Esophagus squamous epithelium (tissue), 5 donors: ENCODE measurements around the gene CLCN7. TPM values are rescaled to one million over a fixed set of nuclear protein-coding genes. Genes with fewer than 3 reads are reported as not detected.

Experiments used
- DNase-seq: peaks from one replicate; lab custom pipeline; 2025; lab: John Stamatoyannopoulos, UW
- H3K27ac ChIP-seq, 4 donors: fragments of 200-600 bp; sonication (generic); one replicate each; pipeline ENCODE4 v1.5.1; 2016 to 2019; ENCODE audit warnings: mild to moderate bottlenecking in 1 of 4
- H3K27me3 ChIP-seq, 4 donors: fragments of 200-600 bp; sonication (generic); 1 replicate in 3 of 4; 2 replicates in 1 of 4; pipeline versions ENCODE4 v1.5.1 to v1.6.0; 2017 to 2021; ENCODE audit warnings: antibody characterized with exemption in 1 of 4
- H3K36me3 ChIP-seq, 3 donors: fragments of 200-600 bp; sonication (generic); one replicate each; pipeline ENCODE4 v1.5.1; 2016 to 2019
- H3K4me1 ChIP-seq, 3 donors: fragments of 200-600 bp; sonication (generic); one replicate each; pipeline ENCODE4 v1.5.1; 2017 to 2019
- H3K4me3 ChIP-seq, 4 donors: fragments of 200-600 bp; sonication (generic); 1 replicate in 3 of 4; 2 replicates in 1 of 4; pipeline ENCODE4 v1.5.1; 2016 to 2019; ENCODE audit warnings: mild to moderate bottlenecking in 2 of 4, moderate library complexity in 1 of 4
- H3K9me3 ChIP-seq, 3 donors: fragments of 200-600 bp; sonication (generic); one replicate each; pipeline ENCODE4 v1.5.1; 2016 to 2019
- POLR2A ChIP-seq, 4 donors: fragments of 450-650 bp; IDR thresholded peaks; one replicate each; pipeline ENCODE4 v1.6.1; 2017; ENCODE audit warnings: antibody characterized with exemption in 4 of 4, mild to moderate bottlenecking in 4 of 4, moderate library complexity in 3 of 4
- WGBS, 2 donors: methylation state at CpG; one replicate each; pipeline ENCODE4 v1.1.5; 2018; 5-methylcytosine and 5-hydroxymethylcytosine counted together
- intact Hi-C: fragments of 100-400 bp; cut with DNase I; formaldehyde crosslinking; loops from one replicate; pipeline ENCODE4 v1.15.0; 2022
- total RNA-seq, 4 donors: library from RNA; depleted of rRNA; stranded (reverse); fragments of >200 nt; gene quantifications; one replicate each; pipeline ENCODE4 v1.1.0, GENCODE V29; 2016
- TF ChIP-seq, protein P1 (sequence below), 6 experiments: fragments of 450-650 bp in 4 of 6; fragments of 200-600 bp in 2 of 6; sonication (generic) in 2 of 6; IDR thresholded peaks; one replicate each; pipeline ENCODE4 v1.5.1; 2016 to 2019; ENCODE audit warnings: antibody characterized with exemption in 6 of 6, mild to moderate bottlenecking in 4 of 6, moderate library complexity in 4 of 6
- donor health status: DM: yes; HTN: yes; CAD: no.

Gene CLCN7
- total RNA-seq, 4 donors from 2014 or later = 21.5 to 41.2 (median 33.6) TPM

DNA sequence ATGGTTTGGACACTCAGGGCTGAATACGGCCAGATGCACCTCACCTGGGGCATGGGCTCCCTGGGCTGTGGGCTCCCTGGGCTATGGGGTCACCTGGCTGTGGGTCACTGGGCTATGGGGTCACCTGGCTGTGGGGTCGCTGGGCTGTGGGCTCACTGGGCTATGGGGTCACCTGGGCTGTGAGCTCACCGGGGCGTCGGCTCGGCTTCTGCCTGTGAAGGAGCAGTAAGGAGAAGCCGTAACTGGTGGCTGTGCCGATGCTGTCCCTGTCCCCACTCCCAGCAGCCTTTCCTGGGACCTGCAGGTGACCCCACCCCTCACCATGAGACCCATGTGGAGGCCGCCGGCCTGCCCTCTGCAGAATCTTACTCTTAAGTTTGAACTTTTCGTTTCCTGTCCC is 45.8 kb downstream of the CLCN7 start:
- H3K27ac ChIP-seq = no peak overlapping the region
- TF ChIP-seq POLR2A (IDR thresholded peaks at IDR 0.05) = no peak
- TF ChIP-seq, protein P1, sequence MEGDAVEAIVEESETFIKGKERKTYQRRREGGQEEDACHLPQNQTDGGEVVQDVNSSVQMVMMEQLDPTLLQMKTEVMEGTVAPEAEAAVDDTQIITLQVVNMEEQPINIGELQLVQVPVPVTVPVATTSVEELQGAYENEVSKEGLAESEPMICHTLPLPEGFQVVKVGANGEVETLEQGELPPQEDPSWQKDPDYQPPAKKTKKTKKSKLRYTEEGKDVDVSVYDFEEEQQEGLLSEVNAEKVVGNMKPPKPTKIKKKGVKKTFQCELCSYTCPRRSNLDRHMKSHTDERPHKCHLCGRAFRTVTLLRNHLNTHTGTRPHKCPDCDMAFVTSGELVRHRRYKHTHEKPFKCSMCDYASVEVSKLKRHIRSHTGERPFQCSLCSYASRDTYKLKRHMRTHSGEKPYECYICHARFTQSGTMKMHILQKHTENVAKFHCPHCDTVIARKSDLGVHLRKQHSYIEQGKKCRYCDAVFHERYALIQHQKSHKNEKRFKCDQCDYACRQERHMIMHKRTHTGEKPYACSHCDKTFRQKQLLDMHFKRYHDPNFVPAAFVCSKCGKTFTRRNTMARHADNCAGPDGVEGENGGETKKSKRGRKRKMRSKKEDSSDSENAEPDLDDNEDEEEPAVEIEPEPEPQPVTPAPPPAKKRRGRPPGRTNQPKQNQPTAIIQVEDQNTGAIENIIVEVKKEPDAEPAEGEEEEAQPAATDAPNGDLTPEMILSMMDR (IDR thresholded peaks at IDR 0.05) = no peak
- no peak overlapping the region for H3K4me3 ChIP-seq
- no peak for DNase-seq
- no peaks in the 10 kb centered on the region for H3K9me3 ChIP-seq
- intact Hi-C loops = no loop called here
- peaks cover 0 to 8% (median 0%) of the 10 kb centered on the region in 3 donors for H3K4me1 ChIP-seq
- H3K27me3 ChIP-seq = peaks cover 0 to 56% (median 0%) of the 10 kb centered on the region in 4 donors
- 73 to 80% methylated on average over 1 to 7 of the region's 11 CpGs for WGBS, 2 donors
- no peaks in the 10 kb centered on the region for H3K36me3 ChIP-seq

DNA sequence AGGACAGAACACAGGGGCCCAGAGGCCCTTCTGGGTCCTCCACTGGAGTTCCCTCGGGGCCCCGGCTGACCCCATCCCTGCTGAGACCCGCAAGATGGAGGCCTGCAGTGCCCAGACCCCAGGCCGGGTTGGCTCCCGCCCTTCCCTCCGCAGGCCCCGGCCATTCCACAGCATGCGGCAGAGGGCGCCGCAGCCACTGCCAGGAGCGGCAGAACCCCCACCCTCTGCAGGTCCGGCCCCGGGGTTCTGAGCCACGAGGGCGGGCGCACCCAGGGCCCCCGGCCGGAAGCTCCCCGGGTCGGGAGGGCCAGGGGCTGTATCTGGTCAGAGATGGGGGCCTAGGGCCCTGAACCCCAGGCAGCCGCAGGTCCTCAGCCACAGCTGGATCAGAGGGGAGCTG is 46.3 kb downstream of the CLCN7 start:
- Histone ChIP-seq H3K27me3 (peaks cover 0 to 52% (median 0%) of the 10 kb centered on the region in 4 donors), H3K4me3 (no peak overlapping the region), H3K9me3 (no peaks in the 10 kb centered on the region), H3K4me1 (peaks cover 0 to 8% (median 0%) of the 10 kb centered on the region in 3 donors), H3K36me3 (no peaks in the 10 kb centered on the region), H3K27ac (no peak overlapping the region)
- 40% methylated on average over 2 of the region's 21 CpGs; no CpG with 5 or more reads in 1 of the 2 donors for WGBS, 2 donors
- no peak for TF ChIP-seq POLR2A (IDR thresholded peaks at IDR 0.05)
- TF ChIP-seq, protein P1 (IDR thresholded peaks at IDR 0.05) = peak in 3 of 6 experiments; percentile 7 to 43 (median 14)
- DNase-seq = no peak
- intact Hi-C loops = no loop called here

DNA sequence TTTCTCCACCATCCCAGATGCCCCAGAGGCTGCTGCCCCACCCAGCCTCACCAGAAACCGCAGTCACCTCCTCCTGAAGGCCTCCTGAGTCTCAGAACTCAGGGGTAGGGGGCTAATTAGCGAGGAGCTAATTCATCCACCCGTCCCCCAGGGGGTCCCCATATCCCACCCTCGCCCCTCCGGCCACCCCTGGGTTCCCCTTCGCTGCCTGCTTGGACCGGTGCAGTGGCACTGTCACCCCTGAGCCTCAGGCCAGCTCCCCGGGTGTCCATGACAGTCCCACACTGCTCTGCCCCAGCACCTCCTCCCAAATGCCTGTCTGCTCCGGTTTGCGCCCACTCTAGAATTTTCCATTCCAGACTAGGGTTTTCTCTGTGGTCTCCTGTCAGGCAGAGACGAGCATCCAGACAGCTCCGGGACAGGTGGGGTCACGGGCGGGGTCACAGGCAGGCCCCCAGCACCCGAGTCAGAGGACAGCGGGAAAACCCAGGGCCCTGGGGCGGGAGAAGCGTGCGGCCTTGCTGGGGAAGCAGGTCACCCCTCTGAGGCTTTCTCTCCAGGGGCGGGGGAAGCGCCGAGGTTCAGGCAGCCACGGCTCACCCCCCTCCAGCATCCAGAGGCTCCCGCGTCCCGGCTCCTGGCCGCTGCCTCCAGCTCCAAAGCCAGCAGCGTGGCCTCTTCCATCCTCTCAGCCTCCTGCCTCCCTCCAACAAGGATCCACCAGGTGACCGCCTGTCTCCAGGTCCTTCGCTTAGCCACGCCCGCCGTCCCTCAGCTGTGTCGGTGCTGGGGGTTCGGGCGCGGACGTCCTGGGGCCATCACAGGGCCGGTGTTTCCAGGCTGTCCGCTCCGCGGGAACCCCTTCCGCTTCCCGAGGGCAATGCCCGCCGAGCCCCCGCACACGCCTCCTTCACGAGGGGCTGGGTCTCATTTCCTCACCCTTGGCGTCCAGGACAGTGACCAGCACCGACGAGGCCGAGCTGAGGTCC is 47.1 kb downstream of the CLCN7 start:
- no peak for TF ChIP-seq POLR2A (IDR thresholded peaks at IDR 0.05)
- TF ChIP-seq, protein P1 (IDR thresholded peaks at IDR 0.05) = no peak
- DNase-seq = no peak
- H3K4me3 ChIP-seq = no peak overlapping the region
- no peaks in the 10 kb centered on the region for H3K36me3 ChIP-seq
- peaks cover 0 to 8% (median 0%) of the 10 kb centered on the region in 3 donors for H3K4me1 ChIP-seq
- no peaks in the 10 kb centered on the region for H3K9me3 ChIP-seq
- no peak overlapping the region for H3K27ac ChIP-seq
- WGBS, 2 donors = 81 to 88% methylated on average over 19 to 22 of the region's 53 CpGs
- intact Hi-C loops = no loop called here
- H3K27me3 ChIP-seq = peaks cover 0 to 45% (median 0%) of the 10 kb centered on the region in 4 donors

DNA sequence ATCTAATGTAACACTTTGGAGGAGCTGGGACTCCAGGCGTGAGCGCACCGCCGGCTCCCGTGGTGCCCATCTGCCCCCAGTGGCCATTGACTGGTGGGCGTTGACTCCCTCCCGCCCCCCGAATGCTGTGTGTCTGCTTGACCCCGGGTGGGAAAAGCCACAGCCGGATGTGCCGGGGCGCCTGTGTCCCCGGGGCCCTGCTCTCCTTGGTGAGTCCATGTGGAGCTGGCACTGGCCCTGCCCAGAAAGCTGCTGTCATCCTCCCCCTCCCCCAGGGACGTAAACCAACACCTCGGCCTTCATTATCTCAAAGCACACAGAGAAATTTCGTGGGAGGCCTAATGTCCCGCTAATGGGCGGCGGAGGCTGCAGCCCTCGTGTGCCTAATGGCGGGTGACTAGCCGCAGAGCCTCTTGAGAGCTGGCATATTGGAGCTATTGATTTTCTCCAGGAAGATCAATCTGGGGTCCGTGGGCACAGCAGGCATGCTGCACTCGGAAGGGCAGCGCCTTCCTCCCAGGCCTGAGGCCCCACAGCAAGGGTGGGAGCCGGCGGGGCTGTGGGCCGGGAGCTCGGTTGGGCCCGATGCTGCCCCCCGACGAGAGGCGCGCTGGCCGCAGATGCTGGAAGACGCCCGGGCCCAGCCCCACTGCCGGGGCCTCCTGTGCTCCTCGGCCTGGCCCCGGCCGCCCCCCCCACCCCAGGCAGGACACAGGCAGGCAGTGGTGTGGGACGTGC is 47.9 kb downstream of the CLCN7 start:
- WGBS, 2 donors = 67 to 85% methylated on average over 5 to 17 of the region's 42 CpGs
- no peak overlapping the region for H3K4me3 ChIP-seq

More for the DNA sequence above, 47.9 kb downstream of the CLCN7 start:
- TF ChIP-seq POLR2A (IDR thresholded peaks at IDR 0.05) = no peak
- TF ChIP-seq, protein P1 (IDR thresholded peaks at IDR 0.05) = no peak
- Histone ChIP-seq H3K27me3 (peaks cover 0 to 36% (median 0%) of the 10 kb centered on the region in 4 donors), H3K27ac (no peak overlapping the region), H3K9me3 (no peaks in the 10 kb centered on the region), H3K36me3 (no peaks in the 10 kb centered on the region), H3K4me1 (peaks cover 2 to 14% (median 5%) of the 10 kb centered on the region in 3 donors)
- intact Hi-C loops = no loop called here
- DNase-seq = no peak
